Spleen (tissue), 7 donors: ENCODE data around the gene CRAT.

Source experiments
- CTCF ChIP-seq, 11 experiments: fragments of 200-600 bp in 7 of 11; fragments of 450-650 bp in 4 of 11; sonication (generic) in 4 of 11; IDR thresholded peaks in 8 of 11; conservative IDR thresholded peaks in 3 of 11; 1 replicate in 7 of 11; 2 replicates in 4 of 11; pipeline versions ENCODE4 v1.4.0 to v1.8.0; 2016 to 2021; ENCODE audit warnings: antibody characterized with exemption in 11 of 11, inconsistent platforms in 4 of 11, mild to moderate bottlenecking in 1 of 11
- POLR2A ChIP-seq, 3 donors: fragments of 450-650 bp; IDR thresholded peaks; one replicate each; pipeline ENCODE4 v1.5.1; 2017; ENCODE audit warnings: antibody characterized with exemption in 3 of 3, mild to moderate bottlenecking in 1 of 3
- donor health status: DM: no; HTN: no; CAD: no; lungs with moderate emphysema.
- donor health status: DM: no; HTN: no; CAD: no.
- donor health status: DM: no; HTN: no; CAD: no.

GRCh38 chr9:129138476-129139232 is 28.1 kb upstream of the CRAT start:
- TF ChIP-seq POLR2A (IDR thresholded peaks at IDR 0.05) (peak in 1 of 3 donors; percentile 44), CTCF (IDR thresholded peaks at IDR 0.05 in 8 of 11, conservative IDR thresholded peaks at IDR 0.05 in 3 of 11) (no peak)
